ENCODE results near the gene CCDC88A. TPM values are rescaled to one million over a fixed set of nuclear protein-coding genes. Genes with fewer than 3 reads are reported as not detected.
"Not testable (repeated sequence)": the region's sequence is repeated elsewhere in the genome, so short reads cannot be mapped to it uniquely, and the experiment has no call there.

The CCDC88A gene, protein sequence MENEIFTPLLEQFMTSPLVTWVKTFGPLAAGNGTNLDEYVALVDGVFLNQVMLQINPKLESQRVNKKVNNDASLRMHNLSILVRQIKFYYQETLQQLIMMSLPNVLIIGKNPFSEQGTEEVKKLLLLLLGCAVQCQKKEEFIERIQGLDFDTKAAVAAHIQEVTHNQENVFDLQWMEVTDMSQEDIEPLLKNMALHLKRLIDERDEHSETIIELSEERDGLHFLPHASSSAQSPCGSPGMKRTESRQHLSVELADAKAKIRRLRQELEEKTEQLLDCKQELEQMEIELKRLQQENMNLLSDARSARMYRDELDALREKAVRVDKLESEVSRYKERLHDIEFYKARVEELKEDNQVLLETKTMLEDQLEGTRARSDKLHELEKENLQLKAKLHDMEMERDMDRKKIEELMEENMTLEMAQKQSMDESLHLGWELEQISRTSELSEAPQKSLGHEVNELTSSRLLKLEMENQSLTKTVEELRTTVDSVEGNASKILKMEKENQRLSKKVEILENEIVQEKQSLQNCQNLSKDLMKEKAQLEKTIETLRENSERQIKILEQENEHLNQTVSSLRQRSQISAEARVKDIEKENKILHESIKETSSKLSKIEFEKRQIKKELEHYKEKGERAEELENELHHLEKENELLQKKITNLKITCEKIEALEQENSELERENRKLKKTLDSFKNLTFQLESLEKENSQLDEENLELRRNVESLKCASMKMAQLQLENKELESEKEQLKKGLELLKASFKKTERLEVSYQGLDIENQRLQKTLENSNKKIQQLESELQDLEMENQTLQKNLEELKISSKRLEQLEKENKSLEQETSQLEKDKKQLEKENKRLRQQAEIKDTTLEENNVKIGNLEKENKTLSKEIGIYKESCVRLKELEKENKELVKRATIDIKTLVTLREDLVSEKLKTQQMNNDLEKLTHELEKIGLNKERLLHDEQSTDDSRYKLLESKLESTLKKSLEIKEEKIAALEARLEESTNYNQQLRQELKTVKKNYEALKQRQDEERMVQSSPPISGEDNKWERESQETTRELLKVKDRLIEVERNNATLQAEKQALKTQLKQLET (N-terminal part only)
- 46.2 TPM for polyA plus RNA-seq (2013, experiment 1 of 2; ENCODE audit: insufficient read length)
- 33.4 TPM for polyA plus RNA-seq (2013, experiment 2 of 2; ENCODE audit: insufficient read length)

DNA sequence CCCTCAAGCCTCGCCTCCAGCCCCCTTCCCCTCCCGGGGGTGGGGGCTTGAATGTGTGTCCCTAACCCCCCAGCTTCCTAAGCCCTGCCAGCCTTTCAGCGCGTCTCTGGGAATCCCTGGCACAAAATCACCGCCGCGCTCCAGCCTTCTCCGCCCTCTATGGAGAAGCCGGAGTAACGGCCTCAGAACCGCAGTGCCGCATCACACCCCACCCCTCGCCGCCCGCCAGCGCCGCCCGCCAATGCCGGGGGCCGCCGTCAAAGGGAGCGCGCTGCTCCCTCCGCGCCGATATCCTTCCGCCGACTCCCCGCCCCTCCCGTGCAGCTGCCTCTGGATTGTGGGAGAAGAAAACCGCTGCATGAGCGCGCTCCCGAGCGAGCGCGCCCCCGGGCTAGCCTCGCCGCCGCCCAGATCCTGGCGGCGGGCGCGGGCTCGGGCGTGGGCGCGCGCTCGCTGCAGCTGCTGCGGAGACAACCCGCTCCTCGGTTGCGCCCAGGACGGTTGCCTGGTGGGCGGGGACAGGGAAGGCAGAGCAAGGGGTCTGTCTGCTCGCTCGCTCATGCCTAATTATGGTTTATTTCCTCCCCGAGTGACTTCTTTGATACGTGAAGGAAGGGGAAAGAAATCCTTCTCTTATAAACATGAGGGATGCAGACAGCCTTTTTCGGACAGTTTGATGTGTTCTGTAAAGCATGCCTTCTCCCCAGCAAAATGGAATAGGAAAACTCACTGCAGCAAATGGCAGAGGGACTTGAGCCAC, at the start of gene CCDC88A:
Gene CCDC88A, minus strand, starts transcription at position 178 of the 760 bp plus-strand sequence. CDS start 777 bp downstream, outside the sequence.
- peak; percentile 98 for DNase-seq

DNA sequence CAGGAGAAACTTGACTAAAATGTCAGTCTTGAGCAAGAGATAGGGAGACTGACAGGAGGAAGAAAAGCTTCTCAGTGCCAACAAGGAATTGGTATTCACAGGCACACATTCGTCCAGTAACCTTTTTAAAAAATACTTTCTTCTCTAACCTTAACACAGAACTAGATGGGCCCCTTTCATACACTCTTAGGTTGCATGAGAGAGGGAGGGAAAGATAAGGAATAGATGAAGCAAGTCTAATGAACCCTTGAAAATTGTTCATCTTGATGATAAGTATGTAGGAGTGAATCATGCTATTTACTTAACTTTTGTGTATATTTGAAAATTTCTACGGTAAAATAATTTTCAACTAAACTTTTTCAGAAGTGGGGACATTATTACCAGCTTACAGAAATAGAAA, 42.0 kb upstream of the CCDC88A start:
- DNase-seq, result no peak

DNA sequence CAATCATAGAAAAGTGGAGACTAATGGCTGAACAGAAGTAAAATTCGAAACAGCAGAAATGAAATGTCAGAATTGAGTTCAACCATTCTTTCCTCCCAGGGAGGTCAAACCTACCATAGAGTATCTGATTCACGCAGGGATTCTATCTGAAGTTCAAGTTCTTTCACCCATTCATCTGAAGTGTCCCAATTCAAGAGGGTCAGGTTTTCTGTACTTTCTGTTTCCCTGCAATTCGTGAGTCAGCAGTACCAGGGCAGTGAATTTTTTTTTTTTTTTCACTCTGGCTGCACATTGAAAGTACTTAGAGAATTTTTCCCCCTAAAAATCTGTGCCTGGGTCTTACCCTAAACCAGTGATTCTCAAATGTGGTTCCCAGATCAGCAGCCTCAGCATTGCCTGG, 40.9 kb upstream of the CCDC88A start:
- DNase-seq, result no peak

DNA sequence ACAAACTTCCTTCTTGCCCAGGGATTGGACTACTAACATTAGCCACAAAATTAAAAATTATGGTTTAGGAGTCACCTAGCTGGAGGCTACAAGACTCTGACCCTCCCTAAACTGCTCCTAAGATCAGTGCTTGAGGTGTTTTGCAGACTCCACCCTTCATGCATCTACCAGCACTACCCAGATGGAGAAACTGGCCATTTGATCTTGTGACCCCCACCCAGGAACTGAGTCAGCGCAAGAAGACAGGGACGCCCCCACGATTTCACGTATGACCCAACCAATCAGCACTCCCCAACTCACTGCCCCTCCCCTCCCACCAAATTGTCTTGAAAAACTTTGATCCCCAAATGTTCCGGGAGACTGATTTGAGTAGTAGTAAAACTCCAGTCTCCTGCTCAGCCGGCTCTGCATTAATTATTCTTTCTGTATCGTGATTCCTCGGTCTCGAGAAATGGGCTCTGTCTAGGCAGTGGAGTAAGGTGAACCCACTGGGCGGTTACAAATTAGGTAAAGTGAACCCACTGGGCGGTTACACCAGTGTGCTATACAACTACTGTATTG, 40.1 kb upstream of the CCDC88A start:
- DNase-seq, result no peak

DNA sequence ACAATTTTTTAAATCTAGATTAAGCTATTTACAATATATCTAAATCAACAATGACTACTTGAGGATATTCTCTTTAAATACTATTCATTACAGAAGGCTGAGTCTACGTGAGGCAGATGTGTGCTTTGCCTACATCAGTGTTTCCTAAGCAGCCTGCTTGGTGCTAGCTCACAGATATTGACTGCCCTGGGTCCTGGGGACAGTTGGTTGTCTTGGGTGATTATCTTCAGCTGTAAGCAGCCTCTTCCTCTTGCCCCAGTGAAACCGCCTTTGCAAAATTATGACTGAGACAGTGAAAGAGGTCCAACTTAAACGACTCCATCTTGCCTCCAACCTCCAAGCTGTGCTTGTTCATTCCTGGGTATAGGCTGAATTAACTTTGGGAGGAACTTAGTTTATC, 39.6 kb upstream of the CCDC88A start:
- DNase-seq, result no peak

DNA sequence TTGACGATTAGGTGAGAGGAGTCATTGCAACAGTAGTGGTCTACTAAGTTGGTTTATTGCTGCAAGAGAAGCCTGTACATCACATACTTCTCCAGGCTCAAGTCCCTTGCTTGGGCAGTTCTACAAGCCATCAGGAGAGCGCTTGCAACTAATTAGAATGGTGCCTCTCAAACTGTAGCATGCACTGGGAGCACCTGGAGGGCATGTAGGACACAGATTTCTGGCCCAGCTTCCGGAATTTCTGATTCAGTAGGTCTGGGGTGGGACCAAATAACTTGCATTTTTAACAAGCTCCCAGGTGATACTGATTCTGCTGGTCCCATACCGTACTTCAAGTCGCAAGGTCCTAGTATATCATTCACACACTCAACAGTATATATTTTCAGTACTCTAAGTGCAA, 34.5 kb upstream of the CCDC88A start:
- no peak for DNase-seq

DNA sequence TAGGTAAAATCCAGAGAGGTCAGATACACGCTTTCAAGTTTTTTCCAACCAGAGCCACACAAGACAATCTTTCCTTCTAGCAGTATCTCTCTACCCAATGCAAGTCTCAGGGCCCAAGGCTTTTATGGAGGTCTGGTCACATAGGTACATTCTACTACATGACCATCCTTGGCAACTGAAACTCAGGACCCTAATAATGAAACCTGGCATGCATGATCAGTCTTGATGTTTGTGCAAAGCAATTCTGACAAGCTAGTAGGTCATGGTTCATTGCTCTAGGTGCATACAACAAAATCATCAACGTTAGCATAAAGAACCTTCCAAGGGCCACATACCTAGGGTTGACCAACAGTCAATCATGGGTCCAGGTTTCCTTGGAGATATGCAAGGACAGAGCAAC, 33.2 kb upstream of the CCDC88A start:
- no peak for DNase-seq

DNA sequence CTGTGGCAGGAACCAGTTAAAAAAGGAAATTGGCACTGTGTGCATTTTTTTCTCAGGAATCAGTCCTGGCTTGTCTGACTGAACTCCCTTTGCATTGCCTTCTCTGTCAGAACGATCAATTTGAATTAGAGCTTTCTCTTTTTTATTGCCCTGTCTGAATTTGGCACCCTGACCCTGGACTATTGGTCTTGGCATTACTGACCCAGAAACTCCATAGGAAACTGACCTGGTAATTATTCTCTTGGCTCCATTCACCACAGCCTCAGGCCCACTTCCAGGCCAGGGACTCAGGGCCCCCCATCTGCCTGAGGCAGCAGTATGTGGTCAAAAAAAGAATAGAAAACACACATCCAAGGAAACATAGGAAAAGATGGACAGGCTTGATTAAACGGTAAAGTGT, 32.0 kb upstream of the CCDC88A start:
- DNase-seq, result no peak

DNA sequence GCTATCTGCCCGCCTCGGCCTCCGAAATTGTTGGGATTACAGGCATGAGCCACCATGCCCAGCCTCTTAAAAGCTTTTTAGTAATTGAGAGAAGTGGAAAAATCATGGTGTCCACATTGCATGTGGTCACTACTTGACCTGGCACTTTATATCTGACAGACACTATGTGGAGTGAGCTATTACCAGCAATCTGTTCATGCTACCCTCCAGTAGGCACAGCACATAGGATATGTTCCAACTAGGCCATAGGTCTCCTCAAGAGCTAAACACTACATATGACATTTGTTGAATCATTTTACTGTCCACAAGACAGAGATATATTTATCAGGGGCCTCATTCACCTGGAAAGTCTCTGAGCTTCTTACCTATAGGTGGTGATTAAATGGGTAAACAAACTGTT, 30.4 kb upstream of the CCDC88A start:
- not testable (repeated sequence) for DNase-seq

DNA sequence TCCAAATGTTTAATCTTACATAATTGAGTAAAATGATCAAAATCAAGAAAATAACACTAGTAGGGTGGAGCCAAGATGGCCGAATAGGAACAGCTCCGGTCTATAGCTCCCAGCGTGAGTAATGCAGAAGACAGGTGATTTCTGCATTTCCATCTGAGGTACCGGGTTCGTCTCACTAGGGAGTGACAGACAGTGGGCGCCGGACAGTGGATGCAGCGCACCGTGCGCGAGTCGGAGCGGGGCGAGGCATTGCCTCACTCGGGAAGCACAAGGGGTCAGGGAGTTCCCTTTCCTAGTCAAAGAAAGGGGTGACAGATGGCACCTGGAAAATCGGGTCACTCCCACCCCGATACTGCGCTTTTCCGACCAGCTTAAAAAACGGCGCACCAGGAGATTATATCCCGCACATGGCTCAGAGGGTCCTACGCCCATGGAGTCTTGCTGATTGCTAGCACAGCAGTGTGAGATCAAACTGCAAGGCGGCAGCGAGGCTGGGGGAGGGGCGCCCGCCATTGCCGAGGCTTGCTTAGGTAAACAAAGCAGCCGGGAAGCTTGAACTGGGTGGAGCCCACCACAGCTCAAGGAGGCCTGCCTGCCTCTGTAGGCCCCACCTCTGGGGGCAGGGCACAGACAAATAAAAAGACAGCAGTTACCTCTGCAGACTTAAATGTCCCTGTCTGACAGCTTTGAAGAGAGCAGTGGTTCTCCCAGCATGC, 22.5 kb upstream of the CCDC88A start:
- DNase-seq, result not testable (repeated sequence)

DNA sequence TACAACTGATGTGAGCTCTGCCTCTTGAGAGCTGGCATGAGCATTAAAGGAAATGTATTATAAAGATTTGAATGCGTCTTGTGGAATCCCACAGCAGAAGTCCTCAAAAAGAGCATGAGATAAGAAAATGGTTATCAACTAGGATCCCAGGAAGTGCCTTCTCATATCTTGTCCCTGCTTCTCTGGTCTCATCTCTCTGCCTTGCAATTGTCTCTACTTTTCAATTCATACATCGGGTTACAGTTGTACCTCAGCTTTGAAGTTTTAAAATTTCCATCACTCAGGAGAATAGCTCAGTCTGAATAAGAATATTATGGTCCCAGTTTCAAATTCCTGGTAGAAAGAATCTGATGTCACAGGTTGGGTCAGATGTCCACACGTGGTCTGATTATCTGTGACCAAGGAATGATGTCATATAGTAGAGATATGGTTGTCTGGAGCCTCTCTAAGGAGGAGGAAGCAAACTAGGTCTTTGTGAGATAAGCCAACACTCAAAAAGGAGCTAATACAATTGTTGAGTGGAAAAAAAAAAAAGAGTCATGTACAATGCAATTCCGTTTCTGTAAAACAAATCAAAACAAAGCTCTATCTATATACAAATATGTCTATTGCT, 21.7 kb upstream of the CCDC88A start:
- no peak for DNase-seq

DNA sequence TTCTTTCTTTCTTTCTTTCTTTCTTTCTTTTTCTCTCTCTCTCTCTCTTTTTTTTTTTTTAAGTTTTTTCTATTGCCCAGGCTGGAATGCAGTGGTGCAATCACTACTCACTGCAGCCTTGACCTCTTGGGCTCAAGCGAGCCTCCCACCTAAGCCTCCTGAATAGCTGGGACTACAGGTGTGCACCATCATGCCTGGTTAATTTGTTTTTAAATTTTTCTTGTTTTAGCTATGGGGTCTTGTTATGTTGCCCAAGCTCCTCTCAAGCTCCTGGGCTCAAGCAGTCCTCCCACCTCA, 19.4 kb upstream of the CCDC88A start:
- no peak for DNase-seq

DNA sequence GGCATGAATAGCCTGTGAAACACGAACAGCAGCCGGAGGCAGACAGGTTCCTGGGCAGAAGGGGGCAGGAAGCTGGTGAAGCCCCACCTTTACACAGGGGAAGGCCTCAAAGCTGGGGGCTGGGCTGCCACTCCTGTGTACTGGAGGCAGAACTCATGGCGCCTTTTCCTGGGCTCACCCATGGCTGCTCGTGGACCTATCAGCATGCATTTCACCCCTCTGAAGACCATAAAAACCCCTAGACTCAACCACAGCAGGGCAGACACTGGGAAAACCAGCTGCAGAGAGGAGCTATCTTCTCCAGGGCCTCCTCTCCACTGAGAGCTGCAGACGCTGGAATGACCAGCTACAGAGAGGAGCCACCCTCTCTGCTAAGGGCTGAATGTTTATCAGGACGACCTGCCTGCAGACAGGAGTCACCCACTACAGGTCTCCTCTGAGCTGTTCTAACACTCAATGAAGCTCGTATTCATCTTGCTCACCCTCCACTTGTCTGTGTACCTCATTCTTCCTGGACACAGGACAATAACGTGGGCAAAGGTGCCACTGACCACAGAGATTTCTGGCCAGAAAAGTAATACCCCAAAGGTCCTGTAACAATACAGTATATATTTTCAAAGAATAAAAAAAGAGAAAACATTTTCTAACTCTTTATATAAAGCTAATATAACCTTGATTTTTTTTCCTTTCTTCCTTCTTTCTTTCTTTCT, 18.9 kb upstream of the CCDC88A start:
- DNase-seq, result no peak

DNA sequence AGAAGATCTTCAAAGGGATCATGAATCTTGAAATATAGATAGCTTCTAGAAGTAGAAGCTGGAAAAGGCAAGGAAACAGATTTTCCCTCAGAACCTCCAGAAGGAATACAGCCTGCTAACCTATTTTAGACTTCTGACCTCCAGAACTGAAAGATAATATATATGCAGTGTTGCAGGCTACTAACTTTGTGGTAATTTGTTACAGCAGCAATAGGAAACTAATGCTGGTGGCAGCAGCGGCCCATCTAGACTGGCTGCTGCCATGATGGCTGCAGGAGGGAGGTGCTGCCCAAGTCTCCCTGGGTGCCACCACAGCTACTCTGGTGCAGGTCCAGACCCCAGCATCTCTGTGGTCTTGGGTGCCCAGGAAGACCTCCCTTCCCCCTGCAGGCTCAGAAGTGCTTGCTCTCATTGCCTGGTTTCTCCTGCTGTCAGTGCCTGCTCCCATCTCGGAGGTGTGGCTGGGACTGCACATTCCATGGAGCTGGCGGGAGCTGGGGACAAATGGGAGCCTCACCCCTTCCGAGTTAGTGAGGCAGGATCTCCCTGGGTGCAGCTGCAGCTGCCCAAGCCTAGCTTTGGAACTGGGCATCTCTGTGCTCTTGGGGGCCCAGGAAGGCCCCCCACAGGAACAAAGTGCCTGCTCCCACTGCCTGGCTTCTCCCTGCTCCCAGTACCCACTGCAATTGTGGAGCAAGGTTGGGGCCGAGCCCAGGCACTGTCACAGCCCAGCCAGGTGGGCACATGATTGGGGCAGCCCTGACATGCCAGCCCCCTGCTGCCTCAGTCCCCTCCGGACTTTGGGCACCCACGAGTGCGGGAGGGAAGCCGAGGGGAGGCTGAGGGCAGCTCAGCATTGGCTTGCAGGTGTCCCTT, 18.1 kb upstream of the CCDC88A start:
- DNase-seq, result no peak

DNA sequence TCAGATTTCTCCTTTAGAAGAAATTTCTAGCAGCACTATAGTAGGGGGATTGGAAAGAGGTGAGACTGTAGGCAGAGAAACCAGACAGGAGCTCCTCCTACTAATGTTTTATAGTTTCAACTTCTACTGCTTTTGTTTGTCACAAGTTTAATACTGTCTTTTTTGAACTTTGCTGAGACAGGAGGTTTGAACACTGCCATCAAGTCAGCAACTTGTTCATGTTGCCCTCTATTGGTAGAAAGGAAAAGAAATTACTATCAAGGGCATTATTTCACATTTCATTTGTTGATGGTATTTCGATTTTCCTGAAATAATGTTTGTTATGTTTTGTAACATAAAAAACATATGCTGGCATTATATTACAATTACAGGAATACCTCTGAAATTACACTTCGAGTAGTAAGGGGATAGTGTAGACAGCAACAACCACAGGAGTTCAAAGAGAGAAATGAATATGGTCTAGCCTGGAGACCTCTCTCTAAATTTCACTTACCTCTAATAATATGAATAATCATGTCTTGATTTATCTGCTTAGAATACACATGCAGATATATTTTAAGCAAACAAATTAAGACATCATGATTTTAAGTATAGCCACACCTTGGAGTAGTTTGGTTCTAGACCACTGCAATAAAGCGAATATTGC, 12.4 kb upstream of the CCDC88A start:
- DNase-seq, result peak; percentile 45

DNA sequence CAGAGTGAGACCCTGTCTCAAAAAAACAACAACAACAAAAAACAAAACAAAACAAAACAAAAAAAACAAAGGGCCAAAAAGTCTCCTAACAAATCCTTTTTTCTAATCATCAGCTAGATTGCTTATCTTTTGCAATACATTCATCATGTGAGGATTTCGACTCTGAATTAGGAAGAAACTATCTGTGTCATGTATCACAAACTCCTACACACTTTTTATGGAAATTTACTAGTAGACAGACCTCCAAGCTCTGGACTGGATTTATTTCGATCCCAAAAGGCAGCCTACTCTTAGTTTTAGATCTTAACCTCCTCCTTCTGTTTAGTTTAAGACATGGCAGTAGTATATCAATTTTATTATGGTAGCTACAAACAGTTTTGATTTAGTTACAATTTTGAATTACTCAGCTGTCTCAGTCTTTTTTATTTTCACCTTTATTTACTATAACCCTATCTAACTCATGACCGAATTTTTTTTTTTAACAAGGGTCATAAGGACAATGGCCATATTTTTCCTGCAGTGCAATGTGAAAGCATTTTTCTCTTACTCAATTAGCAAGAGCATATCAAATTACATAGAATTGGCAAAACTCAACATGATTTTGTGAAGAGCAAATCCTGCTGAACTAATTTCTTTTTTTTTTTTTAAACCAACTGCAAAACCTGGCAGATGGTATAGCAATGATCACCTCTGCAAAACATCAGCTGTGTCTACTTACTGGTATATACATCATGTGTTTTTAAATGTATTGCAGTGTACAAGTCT, 10.7 kb upstream of the CCDC88A start:
- DNase-seq, result no peak

DNA sequence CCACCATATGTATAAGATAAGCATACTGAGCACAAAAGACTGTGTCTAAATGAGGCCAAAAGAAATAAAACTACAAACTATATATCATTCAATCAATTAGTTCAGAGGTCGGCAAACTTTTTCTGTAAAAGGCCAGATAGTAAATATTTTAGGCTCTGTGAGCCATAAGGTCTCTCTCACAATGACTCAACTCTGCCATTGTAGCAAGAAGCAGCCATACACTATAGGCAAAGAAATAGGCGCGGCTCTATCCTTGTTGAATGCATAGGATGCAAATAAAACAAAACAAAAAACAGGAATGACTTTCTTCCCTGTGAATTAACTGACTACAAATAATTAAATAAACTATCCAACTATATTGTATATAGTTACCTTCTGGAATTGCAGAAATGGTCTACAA, 8.6 kb upstream of the CCDC88A start:
- DNase-seq, result no peak

DNA sequence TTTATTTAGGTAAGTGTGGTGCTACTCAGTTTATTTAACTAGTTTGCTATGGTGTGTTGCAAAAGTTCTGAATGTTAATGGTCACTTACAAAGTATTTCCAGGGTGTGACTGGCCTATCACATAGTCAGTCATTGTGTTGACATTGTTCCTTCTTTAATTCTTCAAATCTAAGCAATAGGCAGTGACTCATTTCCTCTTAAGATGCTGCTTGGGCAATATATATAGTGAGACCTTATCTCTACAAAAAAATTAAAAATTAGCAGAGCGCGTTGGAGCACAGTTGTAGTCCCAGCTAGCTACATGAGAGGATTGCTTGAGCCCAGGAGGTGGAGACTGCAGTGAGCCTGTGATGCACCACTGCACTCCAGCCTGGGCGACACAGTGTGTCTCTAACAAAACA, 5.8 kb upstream of the CCDC88A start:
- peak; percentile 89 for DNase-seq

Data from fibroblast of skin of back (primary cell).